Stimulated activated CD4-positive, alpha-beta T cell treated with anti-CD3 and anti-CD28 coated beads, Interleukin-4, amount 100 ng/mL, for 24 hours (primary cell): Measurements from ENCODE around the gene PNPLA7.

ENCODE experiments used
- DNase-seq: peaks from one replicate; pipeline ENCODE4 v3.0.0-alpha.2; 2020

The PNPLA7 gene

DNA sequence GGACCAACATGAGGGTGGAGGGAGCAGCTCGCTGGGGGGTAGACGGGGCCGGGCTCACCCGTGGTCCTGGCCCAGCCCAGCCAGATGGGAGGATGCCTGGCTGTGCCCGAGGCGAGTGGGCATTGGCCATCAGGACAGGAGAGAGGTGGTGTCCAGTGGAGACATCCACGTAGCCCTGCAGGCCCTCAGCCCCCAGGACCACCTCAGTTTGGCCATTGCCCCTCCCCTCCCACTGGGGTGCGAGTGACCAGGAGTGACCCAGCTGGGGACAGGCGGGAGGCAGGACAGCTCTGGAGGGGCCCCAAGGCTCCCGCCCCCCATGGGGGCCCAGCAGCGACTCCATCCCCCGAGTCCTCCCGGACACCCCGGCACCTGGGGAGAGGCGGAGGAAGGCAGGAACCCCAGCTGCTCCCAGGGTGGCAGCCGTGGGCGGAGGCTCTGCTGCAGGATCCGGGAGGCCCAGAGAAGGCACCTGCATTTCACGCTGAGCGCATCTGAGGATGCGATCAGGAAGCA, 118.7 kb downstream of the PNPLA7 start:
- DNase-seq: no peak

DNA sequence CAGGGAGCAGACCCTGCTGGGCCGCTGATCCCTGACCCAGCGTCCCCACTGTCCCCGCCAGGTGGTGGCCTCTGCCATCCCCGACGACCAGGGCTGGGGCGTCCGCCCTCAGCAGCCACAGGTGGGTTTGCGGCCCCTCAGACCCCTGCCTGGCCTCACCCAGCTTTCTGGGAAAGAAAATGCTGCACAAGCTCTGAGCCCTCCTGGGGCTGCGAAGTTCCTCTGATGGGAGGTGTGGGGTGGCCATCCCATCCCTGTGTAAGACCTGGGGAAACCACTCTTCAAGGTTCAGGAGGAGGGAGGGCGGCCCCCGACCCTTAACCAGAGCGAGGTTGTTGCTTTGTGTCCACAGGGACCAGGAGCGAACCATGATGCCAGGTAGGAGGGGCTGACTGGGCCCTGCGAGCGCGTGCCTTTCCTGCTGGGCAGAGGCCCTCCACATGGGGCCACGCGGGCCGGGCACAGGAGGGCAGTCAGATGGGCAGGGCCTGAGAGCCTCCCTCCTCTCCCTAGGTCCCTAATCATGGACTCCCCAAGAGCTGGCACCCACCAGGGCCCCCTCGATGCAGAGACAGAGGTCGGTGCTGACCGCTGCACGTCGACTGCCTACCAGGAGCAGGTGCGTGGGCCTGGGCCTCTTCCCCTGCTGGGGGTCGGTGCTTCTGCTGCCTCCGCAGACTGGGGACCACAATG, 119.3 kb downstream of the PNPLA7 start:
- no peak for DNase-seq

DNA sequence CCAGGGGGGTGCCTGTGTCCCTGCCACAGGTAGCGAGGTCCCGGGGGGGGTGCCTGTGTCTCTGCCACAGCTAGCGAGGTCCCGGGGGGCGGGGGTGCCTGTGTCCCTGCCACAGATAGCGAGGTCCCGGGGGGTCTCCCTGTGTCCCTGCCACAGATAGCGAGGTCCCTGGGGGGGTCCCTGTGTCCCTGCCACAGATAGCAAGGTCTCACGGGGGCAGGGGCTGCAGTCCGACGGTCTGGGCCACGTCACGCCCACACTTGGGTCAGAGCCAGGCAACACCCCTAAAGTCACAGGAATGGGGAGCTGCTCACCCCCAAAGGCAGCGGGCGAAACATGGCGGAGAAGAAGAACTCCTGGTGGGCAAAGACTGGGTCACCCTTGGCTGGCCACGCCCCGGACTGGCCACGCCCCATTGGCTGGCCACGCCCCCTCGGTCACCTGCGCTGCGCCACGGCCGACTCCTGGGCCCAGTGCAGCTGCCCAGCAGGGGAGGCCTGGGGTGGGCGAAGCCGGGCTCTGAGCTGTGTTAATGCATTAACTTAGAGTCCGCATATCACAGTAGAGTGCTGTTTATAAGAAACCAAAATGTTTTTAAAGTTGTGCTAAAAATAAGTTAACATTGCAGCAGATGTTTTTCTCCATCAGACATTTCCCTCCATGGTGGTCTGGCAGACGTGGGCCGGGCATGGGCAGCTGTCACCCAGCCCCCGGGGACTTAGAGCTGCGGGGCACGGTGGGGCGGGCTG, 120.1 kb downstream of the PNPLA7 start:
- DNase-seq: no peak

DNA sequence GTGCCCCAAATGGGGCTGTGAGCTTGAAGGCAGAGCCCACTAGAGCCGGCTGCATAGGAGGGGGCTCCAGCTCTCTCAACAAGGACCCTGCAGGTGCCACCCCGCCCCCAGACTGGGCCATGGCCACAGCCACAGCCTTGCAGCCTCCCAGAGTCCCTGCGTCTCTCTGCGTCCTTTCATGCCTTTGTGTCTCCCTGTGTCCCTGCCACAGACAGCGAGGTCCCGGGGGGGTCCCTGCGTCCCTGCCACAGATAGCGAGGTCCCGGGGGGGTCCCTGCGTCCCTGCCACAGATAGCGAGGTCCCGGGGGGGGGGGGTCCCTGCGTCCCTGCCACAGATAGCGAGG, 120.7 kb downstream of the PNPLA7 start:
- no peak for DNase-seq

DNA sequence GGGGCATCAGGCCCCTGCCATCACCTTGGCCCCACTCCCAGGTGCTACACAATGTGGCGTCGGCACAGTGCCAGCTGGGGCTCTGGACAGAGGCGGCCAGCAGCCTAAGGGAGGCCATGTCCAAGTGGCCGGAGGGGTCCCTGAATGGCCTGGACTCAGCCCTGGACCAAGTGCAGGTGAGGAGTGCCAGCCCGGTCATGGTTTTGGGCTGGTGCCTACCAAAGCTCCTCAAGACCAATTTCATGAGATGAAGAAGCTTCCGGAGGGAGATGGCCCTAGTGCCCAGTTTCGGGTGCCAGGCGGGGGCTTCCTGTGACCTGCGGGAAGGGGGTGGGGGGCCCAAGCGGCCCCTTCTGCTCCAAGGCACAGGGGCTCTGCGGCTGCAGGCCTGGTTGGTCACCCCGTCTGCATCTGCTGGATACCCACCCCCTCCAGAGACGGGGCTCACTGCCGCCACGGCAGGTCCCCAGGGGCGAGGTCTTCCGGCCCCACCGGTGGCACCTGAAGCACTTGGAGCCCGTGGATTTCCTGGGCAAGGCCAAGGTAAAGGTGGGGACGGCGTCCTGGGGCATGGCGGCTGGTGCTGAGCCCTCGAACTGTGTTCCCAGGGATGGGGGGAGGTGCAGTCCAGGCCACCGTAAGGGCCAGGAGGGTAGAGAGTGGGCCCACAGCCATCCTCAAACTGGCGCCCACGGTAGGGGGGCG, 121.2 kb downstream of the PNPLA7 start:
- no peak for DNase-seq

DNA sequence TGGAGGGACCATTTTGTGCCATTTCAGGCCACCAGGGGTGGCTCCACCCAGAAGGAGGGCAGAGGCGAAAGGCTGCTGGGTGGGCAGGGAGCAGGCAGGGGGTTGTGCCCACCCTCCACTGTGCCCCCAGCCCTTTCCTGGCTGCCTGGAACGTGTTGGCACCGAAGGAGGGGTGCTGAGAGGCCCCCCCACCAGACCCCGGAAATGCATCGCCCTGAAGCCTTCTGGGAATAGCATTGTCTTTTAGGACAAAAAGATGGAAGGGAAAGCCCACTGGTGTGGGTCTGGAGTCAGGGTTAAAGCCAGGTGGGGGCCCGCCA, 121.9 kb downstream of the PNPLA7 start:
- DNase-seq: no peak

DNA sequence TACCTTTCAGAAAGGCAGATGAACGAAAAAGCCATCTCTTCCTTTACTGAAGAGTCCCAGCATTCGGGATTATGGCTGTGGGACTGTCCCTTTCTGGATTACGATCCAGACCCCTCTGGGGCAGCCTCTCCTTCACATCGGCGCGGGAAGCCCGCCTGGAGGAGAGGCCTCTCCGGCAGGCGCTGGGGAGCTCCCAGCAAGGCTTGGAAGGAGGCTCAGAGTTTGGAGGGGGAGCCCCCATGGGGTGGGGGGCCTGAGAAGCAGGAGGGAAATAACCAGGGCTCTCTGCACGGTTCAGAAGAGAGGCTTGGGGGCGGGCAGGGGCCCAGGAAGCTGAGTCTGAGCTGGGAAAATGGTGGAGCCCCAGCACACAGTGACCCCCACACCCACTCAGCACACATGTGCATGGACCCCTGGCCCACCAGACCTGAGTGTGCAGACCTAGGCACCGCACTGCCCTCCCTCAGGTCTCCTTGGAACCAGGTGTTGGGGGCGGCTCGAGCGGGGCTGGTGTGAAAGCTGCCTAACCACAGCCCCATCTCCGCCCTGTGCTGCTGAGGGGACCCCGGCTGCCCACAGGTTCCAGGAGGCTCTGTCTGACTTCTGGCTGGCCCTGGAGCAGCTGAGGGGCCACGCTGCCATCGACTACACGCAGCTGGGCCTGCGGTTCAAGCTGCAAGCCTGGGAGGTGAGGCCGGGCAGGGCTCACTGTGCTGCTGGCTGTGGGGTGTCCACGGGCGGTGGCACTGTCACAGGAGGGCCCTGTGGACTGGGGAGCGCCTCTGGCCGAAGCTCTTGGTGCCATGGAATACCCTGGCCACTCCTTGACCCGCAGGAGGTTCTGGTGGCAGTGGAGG, 122.5 kb downstream of the PNPLA7 start:
- no peak for DNase-seq

DNA sequence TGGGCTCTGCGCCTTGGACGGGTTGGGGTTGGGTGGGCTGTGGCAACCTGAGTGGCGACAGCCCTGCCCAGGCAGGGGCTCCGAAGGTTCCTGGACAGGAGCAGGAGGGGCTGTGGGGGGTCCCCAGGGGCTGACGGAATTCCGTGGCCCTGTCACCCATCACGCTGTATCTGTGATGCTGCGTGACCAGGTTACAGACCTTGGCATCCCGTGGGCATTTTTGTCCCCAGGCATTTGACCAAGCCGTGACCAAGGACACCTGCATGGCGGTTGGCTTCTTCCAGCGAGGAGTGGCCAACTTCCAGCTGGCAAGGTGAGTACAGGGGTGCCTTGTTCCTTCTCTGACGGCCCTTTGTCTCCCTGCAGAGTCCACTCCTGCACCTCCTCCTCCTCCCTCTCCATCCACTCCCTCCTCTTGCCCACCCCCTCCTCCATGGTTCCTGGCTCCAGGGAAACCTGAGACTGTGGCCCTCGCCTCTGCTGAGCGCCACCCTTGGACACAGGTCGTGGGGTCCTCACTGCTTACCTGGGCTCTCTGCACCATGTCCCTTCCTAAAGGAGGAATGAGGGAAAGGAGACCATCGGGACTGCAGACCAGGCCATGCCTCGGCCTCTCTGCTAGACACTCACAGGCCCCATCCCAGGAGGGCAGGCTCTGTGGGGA, 124.1 kb downstream of the PNPLA7 start:
- no peak for DNase-seq

DNA sequence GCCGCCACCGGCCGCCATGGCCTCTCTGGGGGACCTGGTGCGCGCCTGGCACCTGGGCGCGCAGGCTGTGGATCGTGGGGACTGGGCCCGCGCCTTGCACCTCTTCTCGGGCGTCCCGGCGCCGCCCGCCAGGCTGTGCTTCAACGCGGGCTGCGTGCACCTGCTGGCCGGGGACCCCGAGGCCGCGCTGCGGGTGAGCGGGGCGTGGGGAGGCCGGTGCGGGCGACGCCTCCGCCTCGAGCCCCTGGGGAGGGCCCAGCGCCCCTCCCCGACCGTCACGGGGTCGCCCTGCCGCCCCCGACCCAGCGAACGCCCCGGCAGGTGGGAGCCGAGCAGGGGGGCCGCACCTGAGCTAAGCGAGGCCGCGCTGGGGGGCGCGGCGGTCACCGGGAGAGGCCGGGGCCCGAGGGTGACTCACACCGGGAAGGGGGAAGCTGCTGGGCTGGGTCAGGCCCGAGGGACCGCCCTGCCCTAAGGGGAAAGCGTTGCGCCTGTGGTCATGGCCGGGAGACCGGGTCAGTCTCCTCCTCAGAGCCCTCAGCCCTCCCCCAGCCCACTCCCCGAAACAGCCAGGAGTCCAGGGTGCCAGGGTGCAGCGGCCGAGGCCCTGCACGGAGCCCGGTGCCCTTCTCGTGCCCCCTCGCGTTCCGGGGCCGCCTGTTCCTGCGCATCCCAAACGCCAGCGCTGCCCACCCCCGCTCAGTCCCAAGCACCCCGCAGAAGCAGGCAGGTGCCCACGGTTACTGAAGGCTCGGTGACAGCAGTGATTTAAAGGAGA, 126.5 kb downstream of the PNPLA7 start:
- DNase-seq: no peak

DNA sequence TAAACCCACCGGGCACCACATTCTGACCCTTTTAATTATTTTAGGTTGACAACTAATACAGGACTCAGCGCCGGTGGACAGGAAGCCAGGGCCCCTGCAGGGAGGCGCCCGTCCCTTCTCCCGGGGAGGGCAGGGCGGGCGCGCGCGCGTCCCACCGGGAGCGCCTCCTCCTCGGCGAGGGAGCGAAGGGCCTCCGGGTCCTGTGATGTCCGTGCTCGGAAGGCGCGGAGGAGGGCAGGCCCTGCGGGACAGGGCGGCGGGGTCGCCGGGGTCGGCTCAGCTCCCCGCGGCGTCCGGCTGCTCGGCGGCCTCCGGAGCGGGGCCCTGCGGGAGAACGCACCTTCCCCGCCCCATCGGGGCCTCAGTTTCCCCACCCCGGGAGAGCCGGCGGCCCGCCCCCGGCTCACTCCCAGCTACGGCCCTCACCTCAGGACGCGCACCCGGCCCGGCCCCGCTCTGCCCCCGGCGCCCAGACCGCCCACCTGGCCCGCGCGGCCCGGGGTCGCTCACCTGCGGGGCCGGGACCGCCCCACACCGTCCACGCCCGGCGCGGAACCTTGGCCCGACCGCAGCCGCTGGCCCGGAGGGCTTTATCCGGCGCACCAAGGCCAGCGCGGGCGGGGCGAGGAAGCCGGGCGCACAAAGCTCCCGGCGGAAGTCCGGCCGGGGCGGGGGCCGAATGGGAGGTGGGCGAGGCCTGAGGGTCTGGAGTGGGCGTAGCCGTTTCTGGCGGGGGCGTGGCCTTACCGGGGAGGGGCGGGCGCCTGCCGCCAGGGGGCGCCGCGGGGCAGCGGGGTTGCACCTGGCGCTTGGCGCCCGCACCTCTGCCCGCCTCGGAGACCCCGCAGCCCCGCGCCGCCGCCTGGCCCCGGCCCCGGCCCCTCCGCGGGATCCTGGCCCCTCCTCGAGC, 127.3 kb downstream of the PNPLA7 start, which contains the start of the genes EXD3 and NOXA1:
TSS of gene EXD3 (minus strand) at position 559 of the 910 bp plus-strand sequence. CDS start 27,805 bp downstream, outside the sequence.
TSS of gene NOXA1 (plus strand) at position 790 of the 910 bp plus-strand sequence. CDS start 137 bp downstream, outside the sequence.
- DNase-seq: peak; percentile 94

DNA sequence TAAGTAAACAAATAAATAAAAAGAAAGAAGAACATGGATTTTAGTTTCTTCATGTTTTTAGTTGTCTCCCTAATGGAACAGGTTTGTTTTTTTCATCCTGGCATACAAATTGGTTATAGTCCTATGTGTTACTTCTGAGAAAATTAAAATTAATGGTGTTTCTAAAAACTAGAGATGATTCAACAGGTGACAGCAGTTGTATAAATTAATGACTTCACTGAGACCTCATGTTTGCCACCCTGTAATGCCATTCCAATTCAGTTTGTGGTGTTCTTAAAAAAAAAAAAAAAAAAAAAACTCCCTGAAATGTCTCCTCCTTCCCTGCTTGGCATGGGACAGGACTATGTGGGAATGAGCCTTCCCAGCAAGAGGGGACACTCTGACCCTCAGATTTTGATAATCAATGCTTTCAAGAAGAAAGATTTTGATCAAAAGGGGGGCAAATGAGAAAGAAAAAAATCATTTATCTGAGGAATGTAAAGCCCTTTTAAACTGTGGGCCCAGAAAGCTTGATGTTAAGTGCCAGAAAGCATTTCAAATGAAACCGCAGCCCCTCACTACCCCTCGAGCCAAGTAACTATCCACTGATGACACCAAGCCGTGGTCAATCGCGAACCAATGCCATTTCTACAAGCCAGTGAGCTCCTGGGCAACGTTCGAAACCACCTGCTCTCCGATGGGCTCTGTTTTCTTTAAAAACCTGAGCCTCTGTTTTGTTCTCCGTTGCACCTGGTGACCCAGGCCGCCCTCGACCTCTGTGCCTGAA, 128.2 kb downstream of the PNPLA7 start:
- no peak for DNase-seq

DNA sequence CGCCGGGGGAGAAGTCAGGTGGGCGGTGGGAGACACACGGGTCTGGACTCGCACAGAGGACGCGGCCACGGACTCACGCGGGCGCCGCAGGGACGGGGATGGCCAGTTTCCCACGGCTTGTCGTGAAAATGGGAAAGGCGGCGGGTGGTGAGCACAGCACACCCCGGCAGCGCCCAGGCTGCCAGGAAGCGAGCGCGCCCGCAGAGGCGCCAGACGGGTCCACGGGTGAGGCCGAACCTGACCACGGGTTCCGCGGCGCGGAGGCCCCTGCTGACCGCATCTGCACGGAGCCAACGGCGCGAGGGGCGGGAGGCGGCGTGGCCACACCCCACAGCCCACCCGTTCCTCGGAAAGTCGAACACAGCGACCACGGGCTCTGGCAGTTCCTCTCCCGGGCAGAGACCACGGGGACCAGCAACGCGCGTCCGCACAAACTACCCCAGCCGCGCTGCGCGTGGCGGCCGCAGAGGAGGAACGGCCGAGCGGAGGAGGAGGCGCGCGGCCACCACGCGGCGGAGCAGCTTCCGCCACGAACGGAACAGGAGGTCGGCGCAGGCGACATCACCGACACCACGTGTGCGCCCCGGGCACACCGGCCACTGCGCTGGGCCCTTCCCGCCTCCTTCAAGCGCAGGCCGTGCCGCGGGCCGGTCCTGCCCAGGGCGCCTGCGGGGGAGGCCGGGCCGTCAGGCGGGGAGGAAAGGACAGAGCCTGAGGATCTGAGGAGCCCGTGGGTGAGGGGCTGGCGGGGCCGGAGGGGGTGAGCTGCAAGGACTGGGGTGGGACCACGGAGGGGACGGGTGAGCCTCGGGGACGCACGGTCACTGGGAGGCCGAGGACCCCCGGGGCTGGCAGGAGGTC, 132.8 kb downstream of the PNPLA7 start:
- DNase-seq: no peak

DNA sequence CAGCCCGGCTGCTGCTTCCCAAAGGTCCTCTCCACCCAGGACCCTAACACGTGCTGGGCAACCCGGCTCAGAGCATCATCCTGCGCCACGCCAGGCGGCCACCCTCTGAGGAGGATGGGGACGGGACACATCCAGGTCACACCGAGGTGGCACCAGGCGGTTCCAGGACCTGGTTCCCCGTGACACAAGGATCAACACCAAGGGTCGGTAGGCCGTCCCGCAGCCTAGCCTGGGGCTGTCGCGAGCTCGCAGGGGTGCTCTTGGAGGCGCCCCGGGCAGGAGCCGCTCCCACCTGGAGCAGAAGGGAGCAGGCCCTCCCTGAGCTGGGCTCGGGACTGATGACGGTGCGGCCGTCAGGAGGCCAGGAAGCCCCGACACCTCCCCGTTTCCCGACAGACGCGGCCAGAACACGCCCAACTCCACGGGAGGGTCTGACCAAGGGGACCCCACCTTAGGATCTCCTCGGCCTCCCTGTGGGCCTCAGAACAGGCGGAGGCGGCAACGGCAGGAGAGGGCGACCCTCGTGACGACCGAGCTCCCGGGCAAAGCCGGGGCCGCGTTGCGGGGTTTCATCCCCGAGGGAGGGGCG, 133.5 kb downstream of the PNPLA7 start:
- DNase-seq: no peak

DNA sequence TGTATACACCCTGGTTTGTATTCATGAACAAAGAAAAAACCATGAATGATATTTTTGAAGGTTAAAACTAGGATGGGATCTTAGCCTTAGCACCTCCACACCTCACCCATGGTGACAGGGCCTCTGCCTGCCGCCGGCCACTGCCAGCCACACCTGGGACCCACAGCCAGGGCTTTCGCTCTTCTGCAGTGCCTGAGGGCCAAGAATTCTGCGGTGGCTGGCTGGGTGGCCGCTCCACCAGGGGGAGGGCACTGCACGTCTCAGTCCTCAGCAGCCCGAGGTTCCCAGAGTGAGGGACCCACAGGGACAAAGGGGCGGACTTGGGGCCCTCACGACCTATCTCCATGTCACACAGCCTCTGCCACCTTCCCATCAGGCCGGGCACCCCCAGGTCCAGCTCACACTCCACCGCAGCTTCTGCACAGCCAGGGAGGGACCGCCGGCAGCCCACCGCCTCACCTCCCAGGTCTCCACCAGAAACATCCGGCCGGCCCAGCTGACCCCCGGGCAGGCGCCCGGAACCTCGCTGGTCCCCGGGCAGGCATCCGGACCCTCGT, 134.1 kb downstream of the PNPLA7 start:
- no peak for DNase-seq

DNA sequence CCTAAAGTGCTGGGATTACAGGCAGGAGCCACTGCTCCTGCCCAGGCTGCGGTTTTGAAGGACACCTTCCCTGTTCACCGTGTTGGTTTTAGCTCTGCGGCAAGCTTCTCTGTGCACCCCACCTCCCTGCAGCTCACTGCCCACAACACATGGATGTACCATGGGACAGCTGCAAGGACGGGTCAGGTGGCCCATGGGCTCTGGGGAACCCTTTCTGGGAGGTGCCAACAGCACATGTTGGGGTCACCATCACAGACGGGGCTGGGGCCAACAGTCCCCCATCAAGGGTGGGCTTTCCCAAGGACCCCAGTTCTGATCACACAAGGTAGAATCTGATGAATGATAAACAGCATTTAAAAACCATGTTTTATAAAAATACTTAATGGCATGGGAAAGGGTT, 134.8 kb downstream of the PNPLA7 start:
- no peak for DNase-seq

DNA sequence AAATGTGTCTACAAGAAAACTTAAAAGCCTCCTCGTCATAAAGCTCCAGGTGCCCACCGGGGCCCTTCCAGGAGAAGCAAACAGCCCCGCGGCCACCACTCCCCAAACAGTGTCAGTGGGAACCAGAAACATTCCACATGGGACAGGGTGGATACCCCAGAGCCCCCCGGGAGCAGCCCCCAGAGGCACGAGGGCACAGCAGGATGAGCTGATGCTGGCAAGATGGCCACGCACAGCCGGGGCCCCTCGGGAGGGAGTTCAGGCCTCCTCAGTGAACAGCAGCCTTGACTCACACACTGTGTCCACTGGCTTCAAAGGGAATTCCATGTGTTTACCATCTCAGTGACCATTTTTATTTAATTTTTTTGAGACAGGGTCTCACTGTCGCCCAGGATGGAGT, 137.8 kb downstream of the PNPLA7 start:
- no peak for DNase-seq

DNA sequence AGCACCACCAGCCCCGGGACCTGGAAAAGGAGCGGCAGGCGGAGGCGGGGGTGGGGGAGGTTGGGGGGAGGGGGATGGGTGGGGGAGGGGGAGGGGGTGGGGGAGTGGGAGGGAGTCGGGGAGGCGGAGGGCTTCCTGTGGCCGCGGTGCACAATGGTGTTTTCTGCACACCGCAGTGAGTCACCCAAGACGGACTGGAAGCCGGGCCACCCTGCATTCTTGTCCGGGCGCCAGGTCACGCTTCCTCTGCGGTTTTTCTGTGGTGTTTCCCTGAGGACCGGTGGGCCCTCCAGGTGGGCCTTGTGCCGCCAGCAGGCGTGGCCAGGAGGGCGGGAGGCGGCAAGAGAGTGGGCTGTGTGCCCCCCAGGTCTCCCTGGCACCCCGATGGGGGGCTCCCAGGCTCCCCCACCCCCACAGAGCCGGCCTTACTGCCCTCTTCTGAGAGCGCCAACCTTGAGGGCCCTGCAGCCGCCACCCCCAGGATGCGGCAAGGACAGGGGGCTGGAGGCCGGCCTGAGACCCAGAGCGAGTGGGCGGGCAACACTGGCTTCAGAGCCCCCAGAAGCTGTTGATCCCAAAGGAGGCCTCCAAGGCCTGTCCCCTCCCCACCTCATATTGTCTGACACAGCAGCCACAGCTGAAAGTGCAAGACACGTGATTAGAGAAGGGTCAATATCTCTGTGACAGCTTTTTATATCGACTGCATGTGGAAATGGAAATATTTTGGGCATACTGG, 138.4 kb downstream of the PNPLA7 start:
- peak; percentile 39 for DNase-seq
